Measurements from ENCODE around the gene ARL8A. TPM values are rescaled to one million over a fixed set of nuclear protein-coding genes. Genes with fewer than 3 reads are reported as not detected.

ARL8A gene
- total and polyA plus RNA-seq, 2 of the 4 experiments (the other 2 are of a cell fraction) = 18.1 to 30.7 TPM

DNA sequence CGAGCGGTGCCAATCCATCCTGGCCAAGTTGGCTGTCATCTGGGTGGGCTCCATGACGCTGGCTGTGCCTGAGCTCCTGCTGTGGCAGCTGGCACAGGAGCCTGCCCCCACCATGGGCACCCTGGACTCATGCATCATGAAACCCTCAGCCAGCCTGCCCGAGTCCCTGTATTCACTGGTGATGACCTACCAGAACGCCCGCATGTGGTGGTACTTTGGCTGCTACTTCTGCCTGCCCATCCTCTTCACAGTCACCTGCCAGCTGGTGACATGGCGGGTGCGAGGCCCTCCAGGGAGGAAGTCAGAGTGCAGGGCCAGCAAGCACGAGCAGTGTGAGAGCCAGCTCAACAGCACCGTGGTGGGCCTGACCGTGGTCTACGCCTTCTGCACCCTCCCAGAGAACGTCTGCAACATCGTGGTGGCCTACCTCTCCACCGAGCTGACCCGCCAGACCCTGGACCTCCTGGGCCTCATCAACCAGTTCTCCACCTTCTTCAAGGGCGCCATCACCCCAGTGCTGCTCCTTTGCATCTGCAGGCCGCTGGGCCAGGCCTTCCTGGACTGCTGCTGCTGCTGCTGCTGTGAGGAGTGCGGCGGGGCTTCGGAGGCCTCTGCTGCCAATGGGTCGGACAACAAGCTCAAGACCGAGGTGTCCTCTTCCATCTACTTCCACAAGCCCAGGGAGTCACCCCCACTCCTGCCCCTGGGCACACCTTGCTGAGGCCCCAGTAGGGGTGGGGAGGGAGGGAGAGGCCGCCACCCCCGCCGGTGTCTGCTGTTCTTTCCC lies 16.5 kb downstream of the ARL8A start (continued):
- TF ChIP-seq MAZ (IDR thresholded peaks at IDR 0.05; ENCODE audit: borderline replicate concordance, low read depth, low read length) = no peak

- no CpG with 5 or more reads among the region's 6 CpGs for WGBS, 2 experiments (ENCODE audit: extremely low coverage in 2 of 2, insufficient read length in 1 of 2)
- intact Hi-C loops (cut with micrococcal nuclease) = no loop called here
- no peaks in the 10 kb centered on the region; a peak in 1 of 4 replicates for H3K79me1 ChIP-seq (ENCODE audit: low read depth in 1 of 2, low read length in 2 of 2)
- no peak for TF ChIP-seq ELK1 (IDR thresholded peaks at IDR 0.05; ENCODE audit: borderline replicate concordance, low read depth, low read length)
- no peak for TF ChIP-seq CHD1 (IDR thresholded peaks at IDR 0.05; ENCODE audit: low read depth, low read length)
- TF ChIP-seq POLR2A (IDR thresholded peaks at IDR 0.05; ENCODE audit: low read depth, low read length) = no peak
- no peak for TF ChIP-seq BHLHE40 (IDR thresholded peaks at IDR 0.05; ENCODE audit: low read depth, low read length)
- no peak for TF ChIP-seq RFX5 (IDR thresholded peaks at IDR 0.05; ENCODE audit: low read depth, low read length)
- TF ChIP-seq, protein P1, sequence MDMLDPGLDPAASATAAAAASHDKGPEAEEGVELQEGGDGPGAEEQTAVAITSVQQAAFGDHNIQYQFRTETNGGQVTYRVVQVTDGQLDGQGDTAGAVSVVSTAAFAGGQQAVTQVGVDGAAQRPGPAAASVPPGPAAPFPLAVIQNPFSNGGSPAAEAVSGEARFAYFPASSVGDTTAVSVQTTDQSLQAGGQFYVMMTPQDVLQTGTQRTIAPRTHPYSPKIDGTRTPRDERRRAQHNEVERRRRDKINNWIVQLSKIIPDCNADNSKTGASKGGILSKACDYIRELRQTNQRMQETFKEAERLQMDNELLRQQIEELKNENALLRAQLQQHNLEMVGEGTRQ (IDR thresholded peaks at IDR 0.05; ENCODE audit: low read depth, low read length) = no peak
- TF ChIP-seq MXI1 (IDR thresholded peaks at IDR 0.05; ENCODE audit: borderline replicate concordance, low read depth, low read length) = no peak
- TF ChIP-seq SMC3 (IDR thresholded peaks at IDR 0.05; ENCODE audit: low read depth, low read length) = no peak
- TF ChIP-seq MAZ (IDR thresholded peaks at IDR 0.05; ENCODE audit: borderline replicate concordance, low read depth, low read length) = no peak
- TF ChIP-seq RAD21 (IDR thresholded peaks at IDR 0.05; ENCODE audit: low read length) = no peak
- TF ChIP-seq RCOR1 (IDR thresholded peaks at IDR 0.05; ENCODE audit: insufficient replicate concordance, low read length) = no peak
- no peak for TF ChIP-seq FOS (IDR thresholded peaks at IDR 0.05; ENCODE audit: low read depth, low read length)
- no peak for TF ChIP-seq MAFK (IDR thresholded peaks at IDR 0.05; ENCODE audit: low read depth, low read length)
- TF ChIP-seq CEBPB (IDR thresholded peaks at IDR 0.05; ENCODE audit: low read depth, low read length) = no peak
These were observed 17.5 kb downstream of the ARL8A start for GRCh38 chr1:202127061-202127460.

More at GRCh38 chr1:202127061-202127460, 17.5 kb downstream of the ARL8A start:
- no peak overlapping the region for H3K27ac ChIP-seq (ENCODE audit: insufficient read depth, low read length)
- no peak overlapping the region for H2BK20ac ChIP-seq (ENCODE audit: low read depth, low read length)
- H2AK9ac ChIP-seq (replicated peaks; ENCODE audit: low read depth, low read length, poor library complexity) = no peak overlapping the region
- in situ Hi-C loops (cut with MboI; ENCODE audit: low sequenced_read_pairs) = loop anchor here (10.0 to 25.0 kb wide), 2 partner anchors 232 to 590 kb away; partner anchors contain the start of gene NAV1
- no peak for DNase-seq
- H4K91ac ChIP-seq (ENCODE audit: insufficient read depth, low read depth, low read length) = no peak overlapping the region
- ATAC-seq (ENCODE audit: low read depth) = no peak
- no peak overlapping the region for H3K4ac ChIP-seq (ENCODE audit: low read depth, low read length)
- H4K5ac ChIP-seq (ENCODE audit: low read depth, low read length) = no peak overlapping the region
- peaks cover 2% of the 10 kb centered on the region; the same call in 1 of the 2 replicates for H3K36me3 ChIP-seq (ENCODE audit: control insufficient read depth, insufficient read depth, low read length)
- CTCF ChIA-PET = no interaction called here
- 0 out of 2 replicates have a peak, but pooled peaks cover under 1% of the 10 kb centered on the region for H3K4me1 ChIP-seq (ENCODE audit: control insufficient read depth, insufficient read depth, low read length)
- no peak overlapping the region for H3K4me2 ChIP-seq (ENCODE audit: low read depth, low read length)
- no peak overlapping the region for H3K18ac ChIP-seq (ENCODE audit: low read depth, low read length)
- H3K14ac ChIP-seq (replicated peaks; ENCODE audit: low read depth, low read length) = no peak overlapping the region
- no peaks in the 10 kb centered on the region for H4K20me1 ChIP-seq (ENCODE audit: insufficient read depth, low read length)
- dilution Hi-C loops (cut with HindIII; ENCODE audit: low sequenced_read_pairs, unreplicated experiment) = no loop called here
- no peak overlapping the region for H2BK5ac ChIP-seq (ENCODE audit: low read depth, low read length, poor library complexity, severe bottlenecking)
- H3K27me3 ChIP-seq (ENCODE audit: control insufficient read depth, insufficient read depth, low read length) = peaks cover 24% of the 10 kb centered on the region
- H2AK5ac ChIP-seq (ENCODE audit: low read depth, low read length) = no peak overlapping the region
- no peak overlapping the region for H2BK15ac ChIP-seq (ENCODE audit: low read depth, low read length)
- BruUV-seq (replicated peaks) = no TSS peak
- no peaks in the 10 kb centered on the region for H3K9me3 ChIP-seq (ENCODE audit: control insufficient read depth, insufficient read depth, low read length)
- H3K56ac ChIP-seq (ENCODE audit: extremely low read depth, insufficient read depth, low read length) = no peak overlapping the region
- no peak overlapping the region for H3K23ac ChIP-seq (ENCODE audit: low read depth, low read length)
- H3K9me1 ChIP-seq (ENCODE audit: insufficient read depth, low read length) = no peaks in the 10 kb centered on the region
- H3K4me3 ChIP-seq (ENCODE audit: insufficient read depth, low read depth, low read length) = no peak overlapping the region
- POLR2A ChIA-PET (ENCODE audit: unreplicated experiment) = no interaction called here
- H3K9ac ChIP-seq (ENCODE audit: low read depth, low read length) = no peak overlapping the region
- H2AFZ ChIP-seq (replicated peaks; ENCODE audit: low read length, poor library complexity) = no peak overlapping the region
- no peak overlapping the region for H4K8ac ChIP-seq (ENCODE audit: low read depth in 2 of 2, low read length in 2 of 2)
- H2BK120ac ChIP-seq (ENCODE audit: low read depth, low read length) = no peak overlapping the region

Data from IMR-90 (cell line).